SK-N-SH (cell line): ENCODE data around the gene ASIC4. TPM values are rescaled to one million over a fixed set of nuclear protein-coding genes. Genes with fewer than 3 reads are reported as not detected.

ENCODE experiments used
- CTCF ChIA-PET: fragments of 300-600, 350-600 bp; formaldehyde crosslinking; extraction: SDS; loops from one replicate; lab custom pipeline; 2021; lab: Yijun Ruan, JAX
- POLR2A ChIA-PET: fragments of 350-600 bp; sonication (Branson Sonifier 250); formaldehyde crosslinking; extraction: SDS; loops from one replicate; lab custom pipeline; 2020; ENCODE audit warnings: antibody characterized with exemption, inconsistent platforms; lab: Yijun Ruan, JAX
- DNase-seq: peaks from one replicate; pipeline ENCODE4 v3.0.0; 2012
- H2AFZ ChIP-seq: fragments of 200-600 bp; sonication (generic); 2 replicates; pipeline ENCODE4 v1.8.1; 2016; ENCODE audit warnings: antibody characterized with exemption, mild to moderate bottlenecking, low read depth
- H3F3A ChIP-seq: fragments of 200-600 bp; sonication (generic); replicated peaks from 2 replicates; pipeline ENCODE3; 2016; ENCODE audit warnings: antibody characterized with exemption, mild to moderate bottlenecking; ENCODE audit not compliant: insufficient read depth
- H3K27ac ChIP-seq, 2 experiments: fragments of 200-500 bp in 1 of 2; fragments of 200-600 bp in 1 of 2; sonication (Bioruptor generic) in 1 of 2; sonication (generic), shearing (Covaris generic) in 1 of 2; 2 replicates each; pipeline versions ENCODE4 v1.5.1 to v1.6.1; 2014 to 2016; ENCODE audit warnings: low read depth in 2 of 2, inconsistent platforms in 1 of 2, low read length in 1 of 2, mild to moderate bottlenecking in 1 of 2, mixed read lengths in 1 of 2
- H3K27me3 ChIP-seq: fragments of 200-600 bp; sonication (generic), shearing (Covaris generic); 2 replicates; pipeline ENCODE4 v1.6.1; 2016; ENCODE audit warnings: mixed run types; ENCODE audit not compliant: insufficient read depth
- H3K36me3 ChIP-seq, 2 experiments: fragments of 200-500 bp in 1 of 2; fragments of 200-600 bp in 1 of 2; sonication (Bioruptor generic) in 1 of 2; sonication (generic) in 1 of 2; replicated peaks in 1 of 2; 2 replicates each; pipeline versions ENCODE3 to v1.5.1; 2014 to 2016; ENCODE audit warnings: low read length in 1 of 2, mild to moderate bottlenecking in 1 of 2; ENCODE audit not compliant: insufficient read depth in 2 of 2, control insufficient read depth in 1 of 2
- H3K4me1 ChIP-seq, 2 experiments: fragments of 200-500 bp in 1 of 2; fragments of 200-600 bp in 1 of 2; sonication (Bioruptor generic) in 1 of 2; sonication (generic), shearing (Covaris generic) in 1 of 2; 2 replicates each; pipeline versions ENCODE4 v1.5.1 to v1.6.1; 2014 to 2016; ENCODE audit warnings: low read depth in 1 of 2, low read length in 1 of 2, mixed run types in 1 of 2; ENCODE audit not compliant: insufficient read depth in 2 of 2, control insufficient read depth in 1 of 2
- H3K4me2 ChIP-seq: fragments of 200-600 bp; sonication (generic), shearing (Covaris generic); 2 replicates; pipeline ENCODE4 v1.6.1; 2017; ENCODE audit warnings: mixed run types
- H3K4me3 ChIP-seq, 2 experiments: fragments of 200-500 bp in 1 of 2; fragments of 200-600 bp in 1 of 2; sonication (Bioruptor generic) in 1 of 2; sonication (generic), shearing (Covaris generic) in 1 of 2; 2 replicates each; pipeline versions ENCODE4 v1.5.1 to v1.8.1; 2014 to 2016; ENCODE audit warnings: low read depth in 2 of 2, inconsistent platforms in 1 of 2, low read length in 1 of 2, mild to moderate bottlenecking in 1 of 2, mixed read lengths in 1 of 2, moderate library complexity in 1 of 2
- H3K79me2 ChIP-seq: fragments of 200-600 bp; sonication (generic); 2 replicates; pipeline ENCODE4 v1.8.1; 2017; ENCODE audit warnings: mild to moderate bottlenecking; ENCODE audit not compliant: insufficient read depth
- H3K9ac ChIP-seq: fragments of 200-600 bp; sonication (generic); 2 replicates; pipeline ENCODE4 v1.6.1; 2017; ENCODE audit warnings: mixed run types
- H3K9me2 ChIP-seq: fragments of 200-600 bp; sonication (generic); 2 replicates; pipeline ENCODE4 v1.6.1; 2017; ENCODE audit warnings: mixed run types
- H3K9me3 ChIP-seq: fragments of 200-600 bp; sonication (generic); 2 replicates; pipeline ENCODE4 v1.6.1; 2017; ENCODE audit warnings: mixed run types, mild to moderate bottlenecking, moderate library complexity
- H4K20me1 ChIP-seq: fragments of 200-600 bp; sonication (generic); 2 replicates; pipeline ENCODE4 v1.6.1; 2017; ENCODE audit warnings: mild to moderate bottlenecking, mixed run types; ENCODE audit not compliant: insufficient read depth
- CHD2 ChIP-seq: fragments of 150-350 bp; IDR thresholded peaks from 2 replicates; pipeline ENCODE4 v1.6.1; 2018; ENCODE audit warnings: low read length; ENCODE audit not compliant: partially characterized antibody
- FOSL2 ChIP-seq: IDR thresholded peaks from 2 replicates; pipeline ENCODE4 v1.4.0; 2012; ENCODE audit warnings: low read depth, mild to moderate bottlenecking, moderate library complexity, borderline replicate concordance
- FOXM1 ChIP-seq: IDR thresholded peaks from 2 replicates; pipeline ENCODE4 v1.4.0; 2012; ENCODE audit warnings: low read depth, mild to moderate bottlenecking
- GATA2 ChIP-seq: sonication (generic); formaldehyde crosslinking; IDR thresholded peaks from 2 replicates; pipeline ENCODE4 v1.5.0; 2020; ENCODE audit warnings: mild to moderate bottlenecking, missing genetic modification reagents
- IRF3 ChIP-seq: fragments of 150-350 bp; IDR thresholded peaks from 2 replicates; pipeline ENCODE4 v1.6.1; 2016; ENCODE audit warnings: mild to moderate bottlenecking, low read depth, low read length
- JUND ChIP-seq: IDR thresholded peaks from 2 replicates; pipeline ENCODE4 v1.4.0; 2012
- MEF2A ChIP-seq: IDR thresholded peaks from 2 replicates; pipeline ENCODE4 v1.4.0; 2012; ENCODE audit warnings: low read depth, borderline replicate concordance
- MXI1 ChIP-seq: IDR thresholded peaks from 2 replicates; pipeline ENCODE4 v1.6.1; 2012; ENCODE audit warnings: mild to moderate bottlenecking, low read depth, low read length, improper control_type of control experiment
- NFIC ChIP-seq: IDR thresholded peaks from 2 replicates; pipeline ENCODE4 v1.4.0; 2012; ENCODE audit warnings: borderline replicate concordance
- POLR2AphosphoS5 ChIP-seq: IDR thresholded peaks from 2 replicates; pipeline ENCODE4 v1.6.1; 2012; ENCODE audit warnings: low read depth, low read length
- RCOR1 ChIP-seq: fragments of 150-350 bp; IDR thresholded peaks from 2 replicates; pipeline ENCODE4 v1.6.1; 2017; ENCODE audit warnings: antibody characterized with exemption, low read length
- REST ChIP-seq: IDR thresholded peaks from 2 replicates; pipeline ENCODE4 v1.6.1; 2012; ENCODE audit warnings: mild to moderate bottlenecking, low read depth, low read length, moderate library complexity
- RFX5 ChIP-seq: IDR thresholded peaks from 2 replicates; pipeline ENCODE4 v1.6.1; 2012; ENCODE audit warnings: mild to moderate bottlenecking, improper control_type of control experiment, low read length
- RXRA ChIP-seq: IDR thresholded peaks from 2 replicates; pipeline ENCODE4 v1.4.0; 2012; ENCODE audit warnings: low read depth, mild to moderate bottlenecking, borderline replicate concordance
- SMC3 ChIP-seq: IDR thresholded peaks from 2 replicates; pipeline ENCODE4 v1.6.1; 2012; ENCODE audit warnings: low read depth, low read length, improper control_type of control experiment
- TAF1 ChIP-seq: IDR thresholded peaks from 2 replicates; pipeline ENCODE4 v1.6.1; 2012; ENCODE audit warnings: low read depth, mild to moderate bottlenecking, low read length, moderate library complexity, borderline replicate concordance
- USF2 ChIP-seq: fragments of 150-350 bp; IDR thresholded peaks from 2 replicates; pipeline ENCODE4 v1.6.1; 2017; ENCODE audit warnings: antibody characterized with exemption, low read length, low read depth, borderline replicate concordance
- ZBTB33 ChIP-seq: IDR thresholded peaks from 2 replicates; pipeline ENCODE4 v1.4.0; 2012; ENCODE audit warnings: low read depth, borderline replicate concordance
- WGBS: methylation state at CpG from one replicate; pipeline ENCODE4 v1.1.6; 2017; ENCODE audit warnings: low lambda C conversion rate; 5-methylcytosine and 5-hydroxymethylcytosine counted together
- polyA plus RNA-seq, 3 experiments: library from polyadenylated mRNA; depleted of rRNA; stranded (reverse); fragments of >200 nt; gene quantifications; 2 replicates each; pipeline ENCODE4 v1.2.3, GENCODE V29; 2012

Gene ASIC4
- polyA plus RNA-seq, 1 of the 3 experiments (the other 2 are of a cell fraction) = 0.05 TPM

- ChIA-PET POLR2A (interaction anchor here (1.3 kb wide), 1 partner anchor 19 kb away, joined by 3 read pairs; no protein-coding TSS in a partner anchor), CTCF (interaction anchor here (2.1 to 56.4 kb wide), 5 partner anchors 10 to 69 kb away, joined by 8 to 2824 read pairs (median 73); partner anchors contain the start of genes ASIC4, CHPF, GMPPA and TMEM198)
- Histone ChIP-seq H3K79me2 (no peaks in the 10 kb centered on the region), H3K4me2 (no peak overlapping the region), H3K9me2 (no peaks in the 10 kb centered on the region), H3K4me3 (no peak overlapping the region), H3K4me1 (peaks cover 12 to 42% of the 10 kb centered on the region in 2 experiments; a peak in 3 of 4 replicates), H3F3A (peaks cover 6% of the 10 kb centered on the region), H2AFZ (no peak overlapping the region), H3K9me3 (no peaks in the 10 kb centered on the region), H4K20me1 (no peaks in the 10 kb centered on the region), H3K36me3 (peaks cover 18 to 40% of the 10 kb centered on the region in 2 experiments), H3K27me3 (no peaks in the 10 kb centered on the region), H3K27ac (no peak overlapping the region; a peak in 1 of 4 replicates), H3K9ac (no peak overlapping the region)
- DNase-seq = no peak
- TF ChIP-seq USF2 = no peak
- TF ChIP-seq CHD2 = no peak
- no peak for TF ChIP-seq RFX5
- no peak for TF ChIP-seq RCOR1
- TF ChIP-seq JUND = no peak
- no peak for TF ChIP-seq MEF2A
- TF ChIP-seq MXI1 = no peak
- TF ChIP-seq GATA2 = no peak
- TF ChIP-seq FOSL2 = no peak
- TF ChIP-seq SMC3 = no peak
- no peak for TF ChIP-seq POLR2AphosphoS5
- TF ChIP-seq IRF3 = no peak
- TF ChIP-seq RXRA = no peak
- no peak for TF ChIP-seq TAF1
- TF ChIP-seq FOXM1 = no peak
- no peak for TF ChIP-seq NFIC
- no peak for TF ChIP-seq REST
- no peak for TF ChIP-seq ZBTB33
- 85% methylated on average over 7 of the region's 12 CpGs for WGBS
Observed at GRCh38 chr2:219472629-219473187, 41.6 kb upstream of the ASIC4 start.
